Measurements from ENCODE around the gene VEZT.
A peak's percentile ranks its signal among the peaks of the same experiment; 100 is the strongest.

The VEZT gene

DNA sequence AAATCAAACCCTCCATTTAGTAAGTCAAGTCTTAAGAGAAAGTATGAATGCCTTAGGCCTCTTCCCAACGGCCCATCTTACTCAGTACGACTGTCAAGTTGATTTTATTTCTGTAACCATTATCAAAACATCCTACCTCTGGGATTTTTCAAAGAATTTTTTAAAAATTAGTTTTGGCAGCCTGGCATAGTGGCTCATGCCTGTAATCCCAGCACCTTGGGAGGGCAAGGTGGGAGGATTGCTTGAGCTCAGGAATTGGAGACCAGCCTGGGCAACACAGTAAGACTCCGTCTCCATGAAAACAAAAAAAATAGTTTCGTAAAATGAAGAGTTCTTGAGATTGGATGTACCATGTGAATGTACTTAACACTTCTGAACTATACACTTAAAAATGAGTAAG is 4.5 kb upstream of the VEZT start:
- Histone ChIP-seq H3K4ac (ENCODE audit: low read depth, low read length) (peak overlapping the region; percentile 93), H2BK120ac (ENCODE audit: insufficient read depth, low read length, poor library complexity) (no peak overlapping the region), H3K9ac (ENCODE audit: low read length) (no peak overlapping the region), H2AK5ac (ENCODE audit: low read length) (no peak overlapping the region), H3K27ac (ENCODE audit: low read depth, low read length) (no peak overlapping the region), H3K79me2 (ENCODE audit: control insufficient read depth, insufficient read depth, low read length, poor library complexity) (peaks cover 20% of the 10 kb centered on the region), H4K91ac (ENCODE audit: low read depth, low read length) (no peak overlapping the region), H3K23ac (ENCODE audit: low read length) (no peak overlapping the region), H3K4me1 (ENCODE audit: control insufficient read depth in 1 of 2, insufficient read depth in 2 of 2, low read length in 2 of 2) (peaks cover 5 to 6% of the 10 kb centered on the region in 2 experiments), H4K12ac (ENCODE audit: low read depth, low read length) (no peak overlapping the region), H2BK5ac (ENCODE audit: low read depth, low read length, poor library complexity) (no peak overlapping the region), H3K27me3 (ENCODE audit: insufficient read depth, low read length) (no peaks in the 10 kb centered on the region), H4K8ac (ENCODE audit: low read depth, low read length) (no peak overlapping the region), H2AFZ (ENCODE audit: insufficient read depth, low read length, poor library complexity) (no peak overlapping the region), H3K4me3 (ENCODE audit: low read depth, low read length) (no peak overlapping the region), H3K9me3 (ENCODE audit: insufficient read depth, low read depth, low read length) (no peaks in the 10 kb centered on the region), H3K79me1 (ENCODE audit: low read length) (peaks cover 11% of the 10 kb centered on the region), H3K14ac (ENCODE audit: low read length) (no peak overlapping the region), H3K18ac (ENCODE audit: low read length) (no peak overlapping the region), H3K4me2 (ENCODE audit: low read length) (no peak overlapping the region), H2BK12ac (ENCODE audit: low read length) (no peak overlapping the region), H3K36me3 (ENCODE audit: control insufficient read depth in 1 of 2, insufficient read depth in 2 of 2, low read length in 2 of 2) (peaks cover 0 to 12% of the 10 kb centered on the region in 2 experiments)
- DNase-seq: no peak
- no CpG with 5 or more reads among the region's 4 CpGs for WGBS (ENCODE audit: extremely low coverage, insufficient coverage, insufficient read length)

- no peak for DNase-seq
- no peak overlapping the region for H4K12ac ChIP-seq (ENCODE audit: low read depth, low read length)
- peaks cover 15% of the 10 kb centered on the region for H3K79me1 ChIP-seq (ENCODE audit: low read length)
- no peak overlapping the region for H3K23ac ChIP-seq (ENCODE audit: low read length)
- H3K18ac ChIP-seq (ENCODE audit: low read length): no peak overlapping the region
- peak overlapping the region; percentile 20 for H2BK120ac ChIP-seq (ENCODE audit: insufficient read depth, low read length, poor library complexity)
- no peaks in the 10 kb centered on the region for H3K9me3 ChIP-seq (ENCODE audit: insufficient read depth, low read depth, low read length)
- H4K91ac ChIP-seq (ENCODE audit: low read depth, low read length): no peak overlapping the region
- no peak overlapping the region for H4K8ac ChIP-seq (ENCODE audit: low read depth, low read length)
- H3K27ac ChIP-seq (ENCODE audit: low read depth, low read length): peak overlapping the region; percentile 48
- no peak overlapping the region for H3K14ac ChIP-seq (ENCODE audit: low read length)
- H2AFZ ChIP-seq (ENCODE audit: insufficient read depth, low read length, poor library complexity): no peak overlapping the region
- no peaks in the 10 kb centered on the region for H3K27me3 ChIP-seq (ENCODE audit: insufficient read depth, low read length)
- no CpG with 5 or more reads among the region's 1 CpG for WGBS (ENCODE audit: extremely low coverage, insufficient coverage, insufficient read length)
- no peak overlapping the region for H3K9ac ChIP-seq (ENCODE audit: low read length)
- H3K79me2 ChIP-seq (ENCODE audit: control insufficient read depth, insufficient read depth, low read length, poor library complexity): peaks cover 26% of the 10 kb centered on the region
- H2BK12ac ChIP-seq (ENCODE audit: low read length): peak overlapping the region; percentile 11
- H3K4me1 ChIP-seq (ENCODE audit: control insufficient read depth in 1 of 2, insufficient read depth in 2 of 2, low read length in 2 of 2): peaks cover 1 to 2% of the 10 kb centered on the region in 2 experiments
- peak overlapping the region; percentile 76 for H3K4ac ChIP-seq (ENCODE audit: low read depth, low read length)
- peaks cover 0 to 9% of the 10 kb centered on the region in 2 experiments for H3K36me3 ChIP-seq (ENCODE audit: control insufficient read depth in 1 of 2, insufficient read depth in 2 of 2, low read length in 2 of 2)
- peak overlapping the region; percentile 33 for H2BK5ac ChIP-seq (ENCODE audit: low read depth, low read length, poor library complexity)
- no peak overlapping the region for H2AK5ac ChIP-seq (ENCODE audit: low read length)
- H3K4me3 ChIP-seq (ENCODE audit: low read depth, low read length): no peak overlapping the region
- H3K4me2 ChIP-seq (ENCODE audit: low read length): no peak overlapping the region
Measured at GRCh38 chr12:95213928-95214327, 3.7 kb upstream of the VEZT start.

GRCh38 chr12:95214466-95214865 is 3.1 kb upstream of the VEZT start:
- Histone ChIP-seq H3K79me2 (ENCODE audit: control insufficient read depth, insufficient read depth, low read length, poor library complexity) (peaks cover 26% of the 10 kb centered on the region), H3K14ac (ENCODE audit: low read length) (no peak overlapping the region), H2BK5ac (ENCODE audit: low read depth, low read length, poor library complexity) (no peak overlapping the region), H3K4me3 (ENCODE audit: low read depth, low read length) (no peak overlapping the region), H4K12ac (ENCODE audit: low read depth, low read length) (no peak overlapping the region), H4K8ac (ENCODE audit: low read depth, low read length) (no peak overlapping the region), H2BK120ac (ENCODE audit: insufficient read depth, low read length, poor library complexity) (no peak overlapping the region), H3K4me2 (ENCODE audit: low read length) (no peak overlapping the region), H3K23ac (ENCODE audit: low read length) (no peak overlapping the region), H3K4ac (ENCODE audit: low read depth, low read length) (peak overlapping the region; percentile 85), H2AFZ (ENCODE audit: insufficient read depth, low read length, poor library complexity) (no peak overlapping the region), H2AK5ac (ENCODE audit: low read length) (no peak overlapping the region), H3K27ac (ENCODE audit: low read depth, low read length) (no peak overlapping the region), H3K18ac (ENCODE audit: low read length) (no peak overlapping the region), H2BK12ac (ENCODE audit: low read length) (no peak overlapping the region), H4K91ac (ENCODE audit: low read depth, low read length) (no peak overlapping the region), H3K36me3 (ENCODE audit: control insufficient read depth in 1 of 2, insufficient read depth in 2 of 2, low read length in 2 of 2) (peaks cover 0 to 3% of the 10 kb centered on the region in 2 experiments), H3K9ac (ENCODE audit: low read length) (no peak overlapping the region), H3K4me1 (ENCODE audit: control insufficient read depth in 1 of 2, insufficient read depth in 2 of 2, low read length in 2 of 2) (no peaks in the 10 kb centered on the region), H3K9me3 (ENCODE audit: insufficient read depth, low read depth, low read length) (no peaks in the 10 kb centered on the region), H3K79me1 (ENCODE audit: low read length) (peaks cover 15% of the 10 kb centered on the region), H3K27me3 (ENCODE audit: insufficient read depth, low read length) (no peaks in the 10 kb centered on the region)
- WGBS (ENCODE audit: extremely low coverage, insufficient coverage, insufficient read length): no CpG with 5 or more reads among the region's 3 CpGs
- DNase-seq: no peak

GRCh38 chr12:95215949-95216348 is 1.7 kb upstream of the VEZT start:
- Histone ChIP-seq H3K9me3 (ENCODE audit: insufficient read depth, low read depth, low read length) (no peaks in the 10 kb centered on the region), H3K27ac (ENCODE audit: low read depth, low read length) (no peak overlapping the region), H2BK5ac (ENCODE audit: low read depth, low read length, poor library complexity) (no peak overlapping the region), H3K9ac (ENCODE audit: low read length) (no peak overlapping the region), H2BK120ac (ENCODE audit: insufficient read depth, low read length, poor library complexity) (no peak overlapping the region), H3K4me2 (ENCODE audit: low read length) (no peak overlapping the region), H3K4me3 (ENCODE audit: low read depth, low read length) (no peak overlapping the region), H3K23ac (ENCODE audit: low read length) (no peak overlapping the region), H3K4me1 (ENCODE audit: control insufficient read depth in 1 of 2, insufficient read depth in 2 of 2, low read length in 2 of 2) (no peaks in the 10 kb centered on the region), H4K12ac (ENCODE audit: low read depth, low read length) (no peak overlapping the region), H4K8ac (ENCODE audit: low read depth, low read length) (no peak overlapping the region), H3K4ac (ENCODE audit: low read depth, low read length) (no peak overlapping the region), H3K18ac (ENCODE audit: low read length) (no peak overlapping the region), H3K27me3 (ENCODE audit: insufficient read depth, low read length) (no peaks in the 10 kb centered on the region), H3K36me3 (ENCODE audit: control insufficient read depth in 1 of 2, insufficient read depth in 2 of 2, low read length in 2 of 2) (no peaks in the 10 kb centered on the region), H3K79me2 (ENCODE audit: control insufficient read depth, insufficient read depth, low read length, poor library complexity) (peaks cover 29% of the 10 kb centered on the region), H2BK12ac (ENCODE audit: low read length) (no peak overlapping the region), H3K79me1 (ENCODE audit: low read length) (peaks cover 15% of the 10 kb centered on the region), H2AFZ (ENCODE audit: insufficient read depth, low read length, poor library complexity) (no peak overlapping the region), H2AK5ac (ENCODE audit: low read length) (no peak overlapping the region), H4K91ac (ENCODE audit: low read depth, low read length) (no peak overlapping the region), H3K14ac (ENCODE audit: low read length) (no peak overlapping the region)
- DNase-seq: peak in 1 of 2 donors; percentile 30
- no CpG with 5 or more reads among the region's 1 CpG for WGBS (ENCODE audit: extremely low coverage, insufficient coverage, insufficient read length)
